Lung (tissue), 12 donors: ENCODE data around the gene DENND1A. TPM values are rescaled to one million over a fixed set of nuclear protein-coding genes. Genes with fewer than 3 reads are reported as not detected.

ENCODE experiments used
- ATAC-seq: fragments of 200-7000 bp; cut with Tn5 transposase; one replicate; pipeline ENCODE4 v1.9.1; 2020; ENCODE audit warnings: moderate number of reproducible peaks; ENCODE audit not compliant: insufficient read depth, low FRiP score
- DNase-seq, 3 donors: peaks; one replicate each; pipeline ENCODE4 v3.0.0-alpha.2; 2013 to 2017
- H3K27ac ChIP-seq, 2 donors: one replicate each; pipeline ENCODE4 v1.5.1; 2013; ENCODE audit warnings: mild to moderate bottlenecking in 2 of 2, moderate library complexity in 2 of 2, control low read depth in 1 of 2, inconsistent platforms in 1 of 2, low read depth in 1 of 2, low read length in 1 of 2
- H3K27me3 ChIP-seq, 3 donors: one replicate each; pipeline ENCODE4 v1.5.1; 2013; ENCODE audit warnings: low read length in 2 of 3; ENCODE audit not compliant: control insufficient read depth in 3 of 3, insufficient read depth in 3 of 3
- H3K36me3 ChIP-seq, 4 donors: one replicate each; pipeline ENCODE4 v1.5.1; 2013; ENCODE audit warnings: low read length in 4 of 4, mild to moderate bottlenecking in 1 of 4, moderate library complexity in 1 of 4; ENCODE audit not compliant: control insufficient read depth in 4 of 4, insufficient read depth in 4 of 4
- H3K4me1 ChIP-seq, 5 donors: one replicate each; pipeline ENCODE4 v1.5.1; 2013; ENCODE audit warnings: low read length in 5 of 5, mild to moderate bottlenecking in 2 of 5, moderate library complexity in 1 of 5; ENCODE audit not compliant: control insufficient read depth in 5 of 5, insufficient read depth in 5 of 5
- H3K4me3 ChIP-seq: one replicate; pipeline ENCODE4 v1.5.1; 2013; ENCODE audit warnings: mild to moderate bottlenecking, control low read depth, moderate library complexity
- H3K9ac ChIP-seq, 2 donors: one replicate each; pipeline ENCODE4 v1.5.1; 2013; ENCODE audit warnings: low read length in 2 of 2, control low read depth in 1 of 2; ENCODE audit not compliant: insufficient read depth in 1 of 2
- H3K9me3 ChIP-seq, 4 donors: one replicate each; pipeline ENCODE4 v1.5.1; 2013; ENCODE audit warnings: low read length in 3 of 4, mild to moderate bottlenecking in 1 of 4, moderate library complexity in 1 of 4; ENCODE audit not compliant: control insufficient read depth in 4 of 4, insufficient read depth in 3 of 4
- WGBS, 2 donors: extraction: QIAGEN DNeasy Blood & Tissue Kit; methylation state at CpG; one replicate each; pipeline ENCODE4 v1.1.7; 2013; 5-methylcytosine and 5-hydroxymethylcytosine counted together
- polyA plus RNA-seq, 2 donors: library from polyadenylated mRNA; stranded (reverse); fragments of 200-250 nt; gene quantifications; one replicate each; pipeline ENCODE4 v1.2.1, GENCODE V29; 2013
- total RNA-seq, 2 donors: library from RNA; depleted of rRNA in 1 of 2; stranded (reverse); fragments of >200 nt in 1 of 2; gene quantifications; one replicate each; pipeline ENCODE4 v1.2.1, GENCODE V29; 2014 to 2021
- TF ChIP-seq, protein P1 (sequence below): IDR thresholded peaks from 2 replicates; pipeline ENCODE4 v1.5.1; 2012; ENCODE audit warnings: mild to moderate bottlenecking; ENCODE audit errors: control extremely low read depth, extremely low read depth
- donor health status: control.
- donor health status: control.
- donor health status: Bipolar disorder and iron deficiency.
- donor health status: healthy.
- donor health status: DM: yes; HTN: yes; CAD: no.

The DENND1A gene
- total and polyA plus RNA-seq, 4 donors = 5.7 to 29.8 (median 14.5) TPM

DNA sequence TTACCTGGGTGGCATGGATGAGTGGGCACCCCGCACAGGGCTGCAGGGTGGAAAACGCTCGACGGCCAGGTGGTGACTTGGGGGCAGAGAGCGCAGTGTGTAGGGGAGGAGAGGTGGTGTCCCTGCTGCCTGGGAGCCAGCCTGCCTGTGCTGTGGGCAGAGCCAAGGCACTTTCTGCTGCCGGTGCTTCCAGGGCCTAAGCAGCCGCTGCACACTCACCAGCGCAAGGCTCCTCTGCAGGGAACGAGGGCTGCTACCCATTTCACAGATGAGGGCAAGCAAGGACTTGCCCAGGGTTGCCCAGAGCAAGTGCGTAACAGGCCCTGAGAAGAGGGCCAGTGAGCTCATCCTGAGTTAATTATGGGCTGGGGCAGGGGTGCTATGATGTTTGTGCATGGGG, 511.4 kb downstream of the DENND1A start:
- peaks cover 0 to 6% (median 2%) of the 10 kb centered on the region in 4 donors for H3K36me3 ChIP-seq

DNA sequence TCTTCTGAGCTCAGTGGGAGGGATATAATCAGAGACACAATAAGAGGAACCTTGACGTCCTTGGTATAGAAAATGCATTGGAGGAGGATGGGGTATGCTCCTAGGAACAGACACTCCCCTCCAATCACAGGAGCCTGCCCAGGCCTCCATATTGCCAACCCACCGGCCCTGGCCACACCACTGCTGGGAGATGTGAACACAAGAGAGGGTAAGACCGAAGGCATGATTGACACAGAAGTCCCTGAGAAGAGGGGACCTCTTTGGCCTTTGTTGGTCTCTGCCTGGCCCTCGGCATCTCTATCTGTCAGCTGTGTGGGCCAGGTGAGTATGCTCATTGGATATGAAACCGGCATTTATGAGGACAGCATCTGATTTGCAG, 511.9 kb downstream of the DENND1A start:
- Histone ChIP-seq H3K9me3 (no peaks in the 10 kb centered on the region), H3K27ac (no peak overlapping the region), H3K36me3 (peaks cover 0 to 6% (median 2%) of the 10 kb centered on the region in 4 donors), H3K27me3 (peaks cover 0 to 2% (median 0%) of the 10 kb centered on the region in 3 donors), H3K9ac (no peak overlapping the region), H3K4me1 (peaks cover 0 to 14% (median 1%) of the 10 kb centered on the region in 5 donors), H3K4me3 (no peak overlapping the region)
- 94 to 95% methylated on average over 5 of the region's 5 CpGs for WGBS, 2 donors
- DNase-seq = no peak
- no peak for ATAC-seq
- TF ChIP-seq, protein P1, sequence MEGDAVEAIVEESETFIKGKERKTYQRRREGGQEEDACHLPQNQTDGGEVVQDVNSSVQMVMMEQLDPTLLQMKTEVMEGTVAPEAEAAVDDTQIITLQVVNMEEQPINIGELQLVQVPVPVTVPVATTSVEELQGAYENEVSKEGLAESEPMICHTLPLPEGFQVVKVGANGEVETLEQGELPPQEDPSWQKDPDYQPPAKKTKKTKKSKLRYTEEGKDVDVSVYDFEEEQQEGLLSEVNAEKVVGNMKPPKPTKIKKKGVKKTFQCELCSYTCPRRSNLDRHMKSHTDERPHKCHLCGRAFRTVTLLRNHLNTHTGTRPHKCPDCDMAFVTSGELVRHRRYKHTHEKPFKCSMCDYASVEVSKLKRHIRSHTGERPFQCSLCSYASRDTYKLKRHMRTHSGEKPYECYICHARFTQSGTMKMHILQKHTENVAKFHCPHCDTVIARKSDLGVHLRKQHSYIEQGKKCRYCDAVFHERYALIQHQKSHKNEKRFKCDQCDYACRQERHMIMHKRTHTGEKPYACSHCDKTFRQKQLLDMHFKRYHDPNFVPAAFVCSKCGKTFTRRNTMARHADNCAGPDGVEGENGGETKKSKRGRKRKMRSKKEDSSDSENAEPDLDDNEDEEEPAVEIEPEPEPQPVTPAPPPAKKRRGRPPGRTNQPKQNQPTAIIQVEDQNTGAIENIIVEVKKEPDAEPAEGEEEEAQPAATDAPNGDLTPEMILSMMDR = no peak

More for the DNA sequence above, 511.4 kb downstream of the DENND1A start:
- Histone ChIP-seq H3K4me3 (no peak overlapping the region), H3K9me3 (peaks cover 0 to 1% (median 0%) of the 10 kb centered on the region in 4 donors), H3K9ac (no peak overlapping the region), H3K27me3 (peaks cover 0 to 2% (median 0%) of the 10 kb centered on the region in 3 donors), H3K4me1 (peaks cover 0 to 14% (median 5%) of the 10 kb centered on the region in 5 donors), H3K27ac (no peak overlapping the region)
- 93 to 98% methylated on average over 10 of the region's 10 CpGs for WGBS, 2 donors
- DNase-seq (no peak), ATAC-seq (no peak)
- TF ChIP-seq, protein P1 = no peak

DNA sequence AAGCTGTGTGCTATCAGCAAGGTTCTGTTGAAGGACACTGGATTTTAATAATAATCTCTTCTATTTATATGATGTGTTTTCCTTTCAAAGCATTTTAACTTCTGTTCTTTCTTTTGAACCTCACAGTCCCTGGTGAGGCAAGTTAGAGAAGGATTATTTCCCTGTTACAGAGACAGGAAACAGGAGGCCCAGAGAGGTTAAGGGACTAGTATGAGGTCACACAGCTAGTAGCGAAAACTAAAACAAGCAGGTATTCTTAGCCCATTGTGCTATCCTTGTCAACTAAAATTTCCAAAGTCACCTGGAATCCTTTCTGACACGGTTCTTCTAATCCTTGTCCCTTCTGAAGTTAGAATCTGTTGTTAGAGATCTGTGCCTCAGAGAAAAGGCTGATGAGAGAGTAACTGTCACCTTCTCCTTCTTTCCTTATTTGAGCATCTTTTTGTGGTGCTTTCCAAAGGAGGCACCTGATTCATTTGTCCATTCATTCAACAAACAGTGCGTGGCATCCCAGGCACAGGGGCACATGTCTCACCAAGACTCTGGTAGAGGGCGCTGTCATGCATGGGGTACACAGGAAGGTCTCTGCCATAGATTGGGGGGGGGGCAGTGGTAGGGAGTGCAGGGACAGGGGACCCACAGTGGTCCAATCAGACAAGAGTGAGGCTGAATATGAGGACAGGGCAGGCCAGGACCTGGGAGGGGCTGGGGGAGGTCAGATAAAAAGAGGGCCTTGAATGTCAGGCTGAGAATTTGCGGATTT, 512.5 kb downstream of the DENND1A start:
- peaks cover 0 to 2% (median 0%) of the 10 kb centered on the region in 3 donors for H3K27me3 ChIP-seq
- H3K9ac ChIP-seq = no peak overlapping the region
- TF ChIP-seq, protein P1 = no peak
- H3K4me3 ChIP-seq = no peak overlapping the region
- DNase-seq = no peak
- H3K36me3 ChIP-seq = peaks cover 0 to 6% (median 2%) of the 10 kb centered on the region in 4 donors
- H3K9me3 ChIP-seq = no peaks in the 10 kb centered on the region
- WGBS, 2 donors = 96% methylated on average over 5 of the region's 5 CpGs
- peaks cover 0 to 10% (median 0%) of the 10 kb centered on the region in 5 donors for H3K4me1 ChIP-seq
- no peak for ATAC-seq
- H3K27ac ChIP-seq = no peak overlapping the region
